Measurements from ENCODE around the gene PCSK5. TPM values are rescaled to one million over a fixed set of nuclear protein-coding genes. Genes with fewer than 3 reads are reported as not detected.

The PCSK5 gene
- total RNA-seq, 1 donor from 2014 or later, result 30.7 TPM

- Mint-ChIP-seq H3K27ac (no peak overlapping the region), H3K36me3 (peaks cover 12% of the 10 kb centered on the region), H3K4me3 (no peak overlapping the region), H3K4me1 (ENCODE audit: unreplicated experiment) (peaks cover 8% of the 10 kb centered on the region), H3K9me3 (no peaks in the 10 kb centered on the region), H3K27me3 (peaks cover 3% of the 10 kb centered on the region)
- TF ChIP-seq CTCF (conservative IDR thresholded peaks at IDR 0.05), result no peak
- no peak for DNase-seq (ENCODE audit: extremely low spot score, unreplicated experiment)
These were observed 263.6 kb downstream of the PCSK5 start for GRCh38 chr9:76153902-76154629.

GRCh38 chr9:76155361-76155760 is 264.9 kb downstream of the PCSK5 start:
- H3K27me3 Mint-ChIP-seq, result no peaks in the 10 kb centered on the region
- H3K9me3 Mint-ChIP-seq, result no peaks in the 10 kb centered on the region
- H3K36me3 Mint-ChIP-seq, result peaks cover 19% of the 10 kb centered on the region
- no peak overlapping the region for H3K4me3 Mint-ChIP-seq
- H3K27ac Mint-ChIP-seq, result no peak overlapping the region
- peaks cover 10% of the 10 kb centered on the region for H3K4me1 Mint-ChIP-seq (ENCODE audit: unreplicated experiment)
- no peak for DNase-seq (ENCODE audit: extremely low spot score, unreplicated experiment)
- no peak for TF ChIP-seq CTCF (conservative IDR thresholded peaks at IDR 0.05)

DNA sequence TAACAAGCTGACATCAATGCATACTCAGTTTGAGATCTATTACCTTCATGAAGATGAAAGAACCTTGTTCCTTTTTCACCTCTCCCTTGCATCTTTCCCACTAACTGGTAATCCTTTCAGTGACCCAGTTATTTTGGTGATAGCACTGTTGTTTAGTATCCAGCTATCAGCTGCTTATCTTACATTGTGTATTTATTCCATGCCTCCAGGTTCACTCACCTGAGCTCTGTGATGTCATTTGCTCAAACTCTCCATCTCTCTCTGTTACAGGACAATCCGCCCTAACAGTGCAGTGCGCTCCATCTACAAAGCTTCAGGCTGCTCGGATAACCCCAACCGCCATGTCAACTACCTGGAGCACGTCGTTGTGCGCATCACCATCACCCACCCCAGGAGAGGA is 268.2 kb downstream of the PCSK5 start:
- no peak for DNase-seq (ENCODE audit: extremely low spot score, unreplicated experiment)
- Mint-ChIP-seq H3K4me1 (ENCODE audit: unreplicated experiment) (peaks cover 24% of the 10 kb centered on the region), H3K36me3 (peaks cover 30% of the 10 kb centered on the region), H3K4me3 (no peak overlapping the region), H3K27me3 (no peaks in the 10 kb centered on the region), H3K27ac (no peak overlapping the region), H3K9me3 (no peaks in the 10 kb centered on the region)
- no peak for TF ChIP-seq CTCF (conservative IDR thresholded peaks at IDR 0.05)

DNA sequence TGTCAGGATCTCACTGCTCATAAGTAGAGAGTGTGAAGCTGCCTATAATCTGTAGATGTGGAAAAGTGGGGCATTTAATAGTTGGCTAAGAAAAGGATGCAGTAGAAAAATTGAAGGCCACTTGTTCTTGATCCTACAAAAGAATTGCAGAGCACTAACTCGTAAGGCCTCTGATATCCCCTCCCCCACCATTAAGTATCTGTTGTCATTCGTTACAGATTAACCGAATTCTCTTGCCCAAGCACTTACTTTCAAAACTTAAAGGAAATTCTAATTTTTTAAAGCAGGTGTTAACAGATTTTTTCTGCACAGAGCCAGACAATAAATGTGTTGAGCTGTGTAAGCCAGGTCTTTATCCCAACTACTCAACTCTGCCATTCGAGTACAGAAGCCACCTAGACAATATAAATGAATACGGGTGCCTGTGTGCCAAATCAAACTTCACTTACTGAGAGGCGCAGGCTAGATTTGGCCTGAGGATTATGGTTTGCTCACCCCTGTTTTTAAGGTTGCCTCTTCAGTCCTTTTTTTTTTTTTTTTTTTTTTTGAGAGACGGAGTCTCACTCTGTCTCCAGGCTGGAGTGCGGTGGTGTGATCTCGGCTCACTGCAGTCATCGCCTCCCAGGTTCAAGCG is 268.9 kb downstream of the PCSK5 start:
- no peaks in the 10 kb centered on the region for H3K9me3 Mint-ChIP-seq
- no peaks in the 10 kb centered on the region for H3K27me3 Mint-ChIP-seq
- no peak overlapping the region for H3K4me3 Mint-ChIP-seq
- H3K4me1 Mint-ChIP-seq (ENCODE audit: unreplicated experiment), result peaks cover 24% of the 10 kb centered on the region
- TF ChIP-seq CTCF (conservative IDR thresholded peaks at IDR 0.05), result no peak
- DNase-seq (ENCODE audit: extremely low spot score, unreplicated experiment), result no peak
- peaks cover 30% of the 10 kb centered on the region for H3K36me3 Mint-ChIP-seq
- H3K27ac Mint-ChIP-seq, result no peak overlapping the region

DNA sequence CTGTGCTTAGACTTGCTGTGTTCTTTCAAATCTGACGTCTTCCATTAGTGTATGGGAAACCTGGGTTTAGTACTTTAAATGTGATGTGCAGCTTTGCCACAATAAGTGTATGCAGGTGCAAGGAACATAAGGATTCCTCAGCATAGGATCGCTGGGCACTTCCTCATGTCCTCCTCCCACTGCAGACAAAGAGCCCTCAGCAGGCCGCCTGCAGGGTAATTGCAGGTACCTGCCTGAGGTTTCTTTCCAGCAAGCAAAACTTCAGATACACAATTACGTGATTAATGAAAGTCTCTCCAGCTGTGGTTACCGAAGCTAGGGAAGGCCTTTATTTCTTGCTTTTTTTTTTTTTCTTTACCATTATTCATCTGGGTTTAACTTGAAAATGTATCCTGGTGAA is 270.6 kb downstream of the PCSK5 start:
- DNase-seq (ENCODE audit: extremely low spot score, unreplicated experiment), result no peak
- Mint-ChIP-seq H3K27me3 (no peaks in the 10 kb centered on the region), H3K4me1 (ENCODE audit: unreplicated experiment) (peaks cover 25% of the 10 kb centered on the region), H3K9me3 (no peaks in the 10 kb centered on the region), H3K4me3 (peak overlapping the region; percentile 48), H3K36me3 (peaks cover 31% of the 10 kb centered on the region), H3K27ac (peak overlapping the region; percentile 16)
- TF ChIP-seq CTCF (conservative IDR thresholded peaks at IDR 0.05), result no peak
